ENCODE data around the gene SNRK. TPM values are rescaled to one million over a fixed set of nuclear protein-coding genes. Genes with fewer than 3 reads are reported as not detected.

SNRK gene
- polyA plus RNA-seq, 1 experiment, result 11.4 TPM

- no peaks in the 10 kb centered on the region for H3K27me3 ChIP-seq (ENCODE audit: control insufficient read depth, insufficient read depth, low read length)
- no peak for TF ChIP-seq CTCF (IDR thresholded peaks at IDR 0.05; ENCODE audit: low read depth, low read length)
- DNase-seq (ENCODE audit: low read depth, low spot score), result no peak
- H3K27ac ChIP-seq (ENCODE audit: low read depth, low read length), result no peak overlapping the region
- H3K4me3 ChIP-seq (ENCODE audit: low read depth, low read length), result no peak overlapping the region
- POLR2A ChIA-PET, result no interaction called here
- CTCF ChIA-PET, result no interaction called here
- H3K9me3 ChIP-seq (ENCODE audit: control insufficient read depth, insufficient read depth, low read length), result no peaks in the 10 kb centered on the region
Measured at GRCh38 chr3:43309372-43310305, 23.3 kb downstream of the SNRK start.

GRCh38 chr3:43316783-43317460 is 30.6 kb downstream of the SNRK start:
- TF ChIP-seq CTCF (IDR thresholded peaks at IDR 0.05; ENCODE audit: low read depth, low read length), result no peak
- CTCF ChIA-PET, result interaction anchor here (0.9 kb wide), 1 partner anchor 94 kb away, joined by 4 read pairs; no protein-coding TSS in a partner anchor
- Histone ChIP-seq H3K27ac (ENCODE audit: low read depth, low read length) (peak overlapping the region; percentile 68), H3K4me3 (ENCODE audit: low read depth, low read length) (no peak overlapping the region), H3K9me3 (ENCODE audit: control insufficient read depth, insufficient read depth, low read length) (no peaks in the 10 kb centered on the region), H3K27me3 (ENCODE audit: control insufficient read depth, insufficient read depth, low read length) (no peaks in the 10 kb centered on the region)
- POLR2A ChIA-PET, result no interaction called here
- DNase-seq (ENCODE audit: low read depth, low spot score), result peak; percentile 42

GRCh38 chr3:43317461-43318316 is 31.3 kb downstream of the SNRK start:
- no peak for TF ChIP-seq CTCF (IDR thresholded peaks at IDR 0.05; ENCODE audit: low read depth, low read length)
- ChIA-PET CTCF (no interaction called here), POLR2A (no interaction called here)
- Histone ChIP-seq H3K27ac (ENCODE audit: low read depth, low read length) (peak overlapping the region; percentile 80), H3K9me3 (ENCODE audit: control insufficient read depth, insufficient read depth, low read length) (no peaks in the 10 kb centered on the region), H3K4me3 (ENCODE audit: low read depth, low read length) (no peak overlapping the region), H3K27me3 (ENCODE audit: control insufficient read depth, insufficient read depth, low read length) (no peaks in the 10 kb centered on the region)
- DNase-seq (ENCODE audit: low read depth, low spot score), result no peak

GRCh38 chr3:43319376-43319775 is 33.0 kb downstream of the SNRK start:
- no peak for DNase-seq (ENCODE audit: low read depth, low spot score)

More at GRCh38 chr3:43319376-43319775, 33.0 kb downstream of the SNRK start:
- ChIA-PET CTCF (interaction anchor here (1.2 kb wide), 1 partner anchor 8 kb away, joined by 3 read pairs; no protein-coding TSS in a partner anchor), POLR2A (no interaction called here)
- H3K4me3 ChIP-seq (ENCODE audit: low read depth, low read length), result no peak overlapping the region
- no peaks in the 10 kb centered on the region for H3K27me3 ChIP-seq (ENCODE audit: control insufficient read depth, insufficient read depth, low read length)
- TF ChIP-seq CTCF (IDR thresholded peaks at IDR 0.05; ENCODE audit: low read depth, low read length), result no peak
- H3K9me3 ChIP-seq (ENCODE audit: control insufficient read depth, insufficient read depth, low read length), result no peaks in the 10 kb centered on the region
- H3K27ac ChIP-seq (ENCODE audit: low read depth, low read length), result no peak overlapping the region
